Measurements from ENCODE around the gene LRRC27.

Gene LRRC27

GRCh38 chr10:132373241-132373955 lies 41.4 kb downstream of the LRRC27 start:
- TF ChIP-seq, protein P1, sequence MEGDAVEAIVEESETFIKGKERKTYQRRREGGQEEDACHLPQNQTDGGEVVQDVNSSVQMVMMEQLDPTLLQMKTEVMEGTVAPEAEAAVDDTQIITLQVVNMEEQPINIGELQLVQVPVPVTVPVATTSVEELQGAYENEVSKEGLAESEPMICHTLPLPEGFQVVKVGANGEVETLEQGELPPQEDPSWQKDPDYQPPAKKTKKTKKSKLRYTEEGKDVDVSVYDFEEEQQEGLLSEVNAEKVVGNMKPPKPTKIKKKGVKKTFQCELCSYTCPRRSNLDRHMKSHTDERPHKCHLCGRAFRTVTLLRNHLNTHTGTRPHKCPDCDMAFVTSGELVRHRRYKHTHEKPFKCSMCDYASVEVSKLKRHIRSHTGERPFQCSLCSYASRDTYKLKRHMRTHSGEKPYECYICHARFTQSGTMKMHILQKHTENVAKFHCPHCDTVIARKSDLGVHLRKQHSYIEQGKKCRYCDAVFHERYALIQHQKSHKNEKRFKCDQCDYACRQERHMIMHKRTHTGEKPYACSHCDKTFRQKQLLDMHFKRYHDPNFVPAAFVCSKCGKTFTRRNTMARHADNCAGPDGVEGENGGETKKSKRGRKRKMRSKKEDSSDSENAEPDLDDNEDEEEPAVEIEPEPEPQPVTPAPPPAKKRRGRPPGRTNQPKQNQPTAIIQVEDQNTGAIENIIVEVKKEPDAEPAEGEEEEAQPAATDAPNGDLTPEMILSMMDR (IDR thresholded peaks at IDR 0.05; ENCODE audit: control extremely low read depth, extremely low read depth, low read depth, missing control alignments), result no peak
- CTCF ChIA-PET, result interaction anchor here (1.3 kb wide), 1 partner anchor 20 kb away, joined by 3 read pairs; no protein-coding TSS in a partner anchor
- POLR2A ChIA-PET, result no interaction called here
- no peak for DNase-seq (ENCODE audit: extremely low spot score)

- no peak for DNase-seq (ENCODE audit: extremely low spot score)
- CTCF ChIA-PET, result no interaction called here
- TF ChIP-seq, protein P1 (IDR thresholded peaks at IDR 0.05; ENCODE audit: control extremely low read depth, extremely low read depth, low read depth, missing control alignments), result no peak
- POLR2A ChIA-PET, result no interaction called here
These were observed 42.2 kb downstream of the LRRC27 start for GRCh38 chr10:132374176-132374575.

DNA sequence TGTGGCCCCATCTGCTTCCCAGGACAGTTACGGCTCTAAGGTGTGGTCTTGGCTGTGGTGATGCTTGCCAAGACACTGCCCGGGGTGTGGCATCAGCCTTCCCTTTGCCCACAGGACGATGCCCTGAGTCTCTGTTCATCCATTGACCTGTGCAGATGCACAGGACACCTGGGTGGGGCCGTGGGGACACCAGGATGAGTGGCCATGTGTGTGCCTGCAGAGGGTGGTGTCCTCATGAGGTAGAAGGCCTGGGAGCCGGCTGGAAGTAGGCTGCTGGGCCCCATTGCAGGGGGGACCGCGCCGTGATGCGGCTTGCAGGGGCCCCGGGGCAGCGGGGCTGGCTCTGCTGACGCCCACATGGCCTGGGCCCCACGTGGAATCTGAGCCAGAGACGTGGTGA lies 42.6 kb downstream of the LRRC27 start:
- no peak for DNase-seq (ENCODE audit: extremely low spot score)
- TF ChIP-seq, protein P1 (IDR thresholded peaks at IDR 0.05; ENCODE audit: control extremely low read depth, extremely low read depth, low read depth, missing control alignments), result no peak
- POLR2A ChIA-PET, result no interaction called here
- CTCF ChIA-PET, result no interaction called here

GRCh38 chr10:132375116-132375794 lies 43.3 kb downstream of the LRRC27 start:
- TF ChIP-seq, protein P1 (IDR thresholded peaks at IDR 0.05; ENCODE audit: control extremely low read depth, extremely low read depth, low read depth, missing control alignments), result no peak
- ChIA-PET POLR2A (no interaction called here), CTCF (no interaction called here)
- DNase-seq (ENCODE audit: extremely low spot score), result no peak

DNA sequence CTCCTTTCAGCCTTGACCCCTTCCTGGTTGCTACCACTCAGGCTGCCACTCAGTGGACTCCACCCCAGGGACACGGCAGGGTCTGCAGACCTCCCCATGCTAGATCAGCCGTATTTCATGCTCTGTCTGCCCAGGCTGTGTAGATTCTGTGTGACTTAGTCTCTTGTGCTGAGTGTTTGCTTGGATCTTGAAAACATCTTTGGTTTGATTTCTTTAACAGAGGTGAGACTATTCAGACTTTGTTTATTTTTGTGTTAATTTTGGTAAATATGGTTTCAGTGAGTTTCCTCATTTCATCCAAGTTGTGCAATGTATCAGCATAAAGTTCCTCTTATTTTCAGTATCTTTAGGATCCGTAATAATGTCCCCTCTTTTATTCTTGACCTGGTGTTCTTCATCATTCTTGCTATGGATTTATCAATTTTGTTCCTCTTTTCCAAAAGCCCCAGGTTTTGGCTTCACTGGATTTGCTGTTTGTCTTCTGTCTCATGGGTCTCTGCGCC lies 43.9 kb downstream of the LRRC27 start:
- DNase-seq (ENCODE audit: extremely low spot score), result no peak
- CTCF ChIA-PET, result no interaction called here
- POLR2A ChIA-PET, result no interaction called here
- TF ChIP-seq, protein P1 (IDR thresholded peaks at IDR 0.05; ENCODE audit: control extremely low read depth, extremely low read depth, low read depth, missing control alignments), result no peak

DNA sequence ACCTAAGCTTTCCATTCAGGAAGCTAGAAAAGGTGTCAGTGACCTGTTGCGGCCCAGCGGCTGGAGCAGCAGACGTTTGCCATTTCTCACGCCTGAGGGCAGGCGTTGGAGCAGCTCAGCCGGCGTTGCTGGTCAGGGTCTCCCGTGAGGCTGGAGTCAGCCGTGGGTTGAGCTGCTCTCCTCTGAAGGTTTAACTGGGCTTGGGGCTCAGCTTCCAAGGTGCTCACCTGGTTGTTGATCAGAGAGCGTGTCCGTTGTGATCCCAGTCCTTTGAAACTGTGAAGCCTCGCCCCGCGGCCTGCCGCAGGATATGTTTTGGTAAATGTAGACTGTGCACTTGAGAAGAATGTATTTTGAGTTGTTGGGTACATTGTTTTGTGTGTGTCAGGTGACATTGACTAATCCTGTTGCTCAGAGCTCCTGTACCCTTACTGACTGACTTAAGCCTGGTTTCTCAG lies 44.4 kb downstream of the LRRC27 start:
- no peak for DNase-seq (ENCODE audit: extremely low spot score)
- CTCF ChIA-PET, result no interaction called here
- POLR2A ChIA-PET, result no interaction called here
- TF ChIP-seq, protein P1 (IDR thresholded peaks at IDR 0.05; ENCODE audit: control extremely low read depth, extremely low read depth, low read depth, missing control alignments), result no peak

Measured in GM10248 (cell line).